MCF 10A (cell line): Measurements from ENCODE around the gene AP1G2. TPM values are rescaled to one million over a fixed set of nuclear protein-coding genes. Genes with fewer than 3 reads are reported as not detected.

Source experiments
- BruUV-seq: library from RNA; stranded (reverse); fragments of 400-500 nt; replicated peaks from 2 replicates; lab custom pipeline; 2021; lab: Mats Ljungman, UMichigan
- CTCF ChIA-PET: fragments of 300-600 bp; sonication (Branson Sonifier 250); formaldehyde crosslinking; extraction: SDS; loops from one replicate; lab custom pipeline; 2021; ENCODE audit warnings: antibody characterized with exemption, inconsistent platforms; lab: Yijun Ruan, JAX
- POLR2A ChIA-PET: fragments of 300-600, 350-650 bp; sonication (Branson Sonifier 250); formaldehyde crosslinking; extraction: SDS; loops from one replicate; lab custom pipeline; 2020; ENCODE audit warnings: antibody characterized with exemption, inconsistent platforms; lab: Yijun Ruan, JAX
- DNase-seq: peaks from one replicate; pipeline ENCODE4 v3.0.0-alpha.2; 2018; ENCODE audit not compliant: unreplicated experiment
- H3K27ac Mint-ChIP-seq: one replicate; pipeline ENCODE4 v1.8.0; 2022; ENCODE audit warnings: mild to moderate bottlenecking, low read depth, mixed read lengths; ENCODE audit not compliant: unreplicated experiment
- H3K27me3 Mint-ChIP-seq: one replicate; pipeline ENCODE4 v1.8.0; 2022; ENCODE audit warnings: mixed read lengths; ENCODE audit not compliant: insufficient read depth, unreplicated experiment
- H3K36me3 Mint-ChIP-seq: one replicate; pipeline ENCODE4 v1.8.0; 2022; ENCODE audit warnings: mild to moderate bottlenecking, moderate library complexity, mixed read lengths; ENCODE audit not compliant: insufficient read depth, unreplicated experiment
- H3K4me1 Mint-ChIP-seq: one replicate; pipeline ENCODE4 v1.8.0; 2022; ENCODE audit warnings: mixed read lengths; ENCODE audit not compliant: insufficient read depth, unreplicated experiment
- H3K4me3 Mint-ChIP-seq: one replicate; pipeline ENCODE4 v1.8.0; 2022; ENCODE audit warnings: mild to moderate bottlenecking, moderate library complexity, mixed read lengths; ENCODE audit not compliant: unreplicated experiment
- H3K9me3 Mint-ChIP-seq: one replicate; pipeline ENCODE4 v1.8.0; 2022; ENCODE audit warnings: mixed read lengths; ENCODE audit not compliant: unreplicated experiment
- CTCF ChIP-seq: fragments of 200-600 bp; IDR thresholded peaks from one replicate; pipeline ENCODE4 v1.8.0; 2022; ENCODE audit warnings: antibody characterized with exemption, mild to moderate bottlenecking; ENCODE audit not compliant: unreplicated experiment
- intact Hi-C: fragments of 100-400 bp; cut with micrococcal nuclease; formaldehyde crosslinking; loops from 2 replicates; pipeline ENCODE4 v1.14.1; 2022
- total RNA-seq: library from RNA; stranded (reverse); gene quantifications from 2 replicates; pipeline ENCODE4 v1.2.3, GENCODE V29; 2022

AP1G2 gene
- total RNA-seq, 1 experiment from 2014 or later: 89.2 TPM

GRCh38 chr14:23535943-23536342 lies 31.6 kb downstream of the AP1G2 start:
- POLR2A ChIA-PET: no interaction called here
- CTCF ChIA-PET: interaction anchor here (0.8 to 1.0 kb wide), 2 partner anchors 12 to 53 kb away, joined by 3 to 4 read pairs; no protein-coding TSS in a partner anchor
- BruUV-seq: no TSS peak
- Mint-ChIP-seq H3K4me3 (no peak overlapping the region), H3K4me1 (peaks cover 10% of the 10 kb centered on the region), H3K36me3 (peaks cover 10% of the 10 kb centered on the region), H3K9me3 (no peaks in the 10 kb centered on the region), H3K27ac (no peak overlapping the region), H3K27me3 (no peaks in the 10 kb centered on the region)
- DNase-seq: no peak
- TF ChIP-seq CTCF: no peak
- intact Hi-C loops: no loop called here

- DNase-seq: no peak
- ChIA-PET POLR2A (no interaction called here), CTCF (interaction anchor here (0.6 to 1.7 kb wide), 4 partner anchors 10 to 52 kb away, joined by 4 to 5 read pairs (median 4); no protein-coding TSS in a partner anchor)
- intact Hi-C loops: no loop called here
- no peak overlapping the region for H3K4me3 Mint-ChIP-seq
- peaks cover 5% of the 10 kb centered on the region for H3K4me1 Mint-ChIP-seq
- BruUV-seq: no TSS peak
- no peak overlapping the region for H3K27ac Mint-ChIP-seq
- no peaks in the 10 kb centered on the region for H3K9me3 Mint-ChIP-seq
- H3K36me3 Mint-ChIP-seq: peaks cover 10% of the 10 kb centered on the region
- TF ChIP-seq CTCF: no peak
- no peaks in the 10 kb centered on the region for H3K27me3 Mint-ChIP-seq
Measured at GRCh38 chr14:23533652-23534435, 33.7 kb downstream of the AP1G2 start.

GRCh38 chr14:23532658-23533057 lies 34.9 kb downstream of the AP1G2 start:
- Mint-ChIP-seq H3K9me3 (no peaks in the 10 kb centered on the region), H3K36me3 (peaks cover 6% of the 10 kb centered on the region), H3K27ac (no peak overlapping the region), H3K4me3 (no peak overlapping the region), H3K27me3 (no peaks in the 10 kb centered on the region), H3K4me1 (no peaks in the 10 kb centered on the region)
- DNase-seq: no peak
- POLR2A ChIA-PET: interaction anchor here (0.8 kb wide), 1 partner anchor 25 kb away, joined by 3 read pairs; no protein-coding TSS in a partner anchor
- CTCF ChIA-PET: interaction anchor here (0.5 to 1.1 kb wide), 4 partner anchors 10 to 33 kb away, joined by 3 to 5 read pairs (median 3); no protein-coding TSS in a partner anchor
- BruUV-seq: no TSS peak
- intact Hi-C loops: loop anchor here (1.0 kb wide), 1 partner anchor 30 kb away; no protein-coding TSS in a partner anchor
- TF ChIP-seq CTCF: no peak

GRCh38 chr14:23531391-23531790 lies 36.2 kb downstream of the AP1G2 start:
- CTCF ChIA-PET: interaction anchor here (0.6 to 5.5 kb wide), 3 partner anchors 8 to 212 kb away, joined by 3 to 33 read pairs (median 5); no protein-coding TSS in a partner anchor
- no peak overlapping the region for H3K27ac Mint-ChIP-seq
- BruUV-seq: no TSS peak

More at GRCh38 chr14:23531391-23531790, 36.2 kb downstream of the AP1G2 start:
- DNase-seq: no peak
- no peaks in the 10 kb centered on the region for H3K27me3 Mint-ChIP-seq
- TF ChIP-seq CTCF: no peak
- intact Hi-C loops: no loop called here
- no peaks in the 10 kb centered on the region for H3K4me1 Mint-ChIP-seq
- no peak overlapping the region for H3K4me3 Mint-ChIP-seq
- POLR2A ChIA-PET: interaction anchor here (1.1 kb wide), 1 partner anchor 8 kb away, joined by 3 read pairs; no protein-coding TSS in a partner anchor
- no peaks in the 10 kb centered on the region for H3K9me3 Mint-ChIP-seq
- peaks cover 9% of the 10 kb centered on the region for H3K36me3 Mint-ChIP-seq
